Sigmoid colon (tissue), 7 donors: Measurements from ENCODE around the gene TEP1. TPM values are rescaled to one million over a fixed set of nuclear protein-coding genes. Genes with fewer than 3 reads are reported as not detected.

Experiments
- DNase-seq: peaks from one replicate; pipeline ENCODE4 v3.0.0-alpha.2; 2019
- H3K27ac ChIP-seq, 4 donors: fragments of 200-600 bp; sonication (generic); one replicate each; pipeline ENCODE4 v1.5.1; 2016 to 2019; ENCODE audit warnings: mild to moderate bottlenecking in 1 of 4
- H3K27me3 ChIP-seq, 3 donors: fragments of 200-600 bp; sonication (generic); one replicate each; pipeline ENCODE4 v1.5.1; 2019; ENCODE audit warnings: mild to moderate bottlenecking in 1 of 3
- H3K36me3 ChIP-seq, 4 donors: fragments of 200-600 bp; sonication (generic); one replicate each; pipeline ENCODE4 v1.5.1; 2016 to 2019
- H3K4me1 ChIP-seq, 4 donors: fragments of 200-600 bp; sonication (generic); one replicate each; pipeline ENCODE4 v1.5.1; 2017 to 2019
- H3K4me3 ChIP-seq, 4 donors: fragments of 200-600 bp; sonication (generic); one replicate each; pipeline ENCODE4 v1.5.1; 2017 to 2019; ENCODE audit warnings: mild to moderate bottlenecking in 2 of 4, moderate library complexity in 1 of 4
- H3K9me3 ChIP-seq, 4 donors: fragments of 200-600 bp in 3 of 4; sonication (generic) in 3 of 4; one replicate each; pipeline versions ENCODE4 v1.5.1 to v1.6.1; 2013 to 2019
- CTCF ChIP-seq, 4 experiments: fragments of 450-650 bp in 3 of 4; fragments of 200-600 bp in 1 of 4; IDR thresholded peaks; one replicate each; pipeline ENCODE4 v1.5.1; 2016 to 2019; ENCODE audit warnings: antibody characterized with exemption in 4 of 4, mild to moderate bottlenecking in 3 of 4, moderate library complexity in 2 of 4
- EP300 ChIP-seq, 4 donors: sonication (generic); formaldehyde crosslinking; IDR thresholded peaks; one replicate each; pipeline ENCODE4 v1.6.1; 2017; ENCODE audit warnings: antibody characterized with exemption in 4 of 4
- POLR2A ChIP-seq, 2 donors: fragments of 450-650 bp; IDR thresholded peaks; one replicate each; pipeline ENCODE4 v1.6.1; 2016; ENCODE audit warnings: antibody characterized with exemption in 2 of 2, mild to moderate bottlenecking in 2 of 2, moderate library complexity in 2 of 2
- POLR2AphosphoS5 ChIP-seq, 4 donors: sonication (generic); formaldehyde crosslinking; IDR thresholded peaks; one replicate each; pipeline ENCODE4 v1.6.1; 2017; ENCODE audit warnings: antibody characterized with exemption in 4 of 4
- WGBS, 2 donors: extraction: QIAGEN DNeasy Blood & Tissue Kit; methylation state at CpG; one replicate each; pipeline ENCODE4 v1.1.7; 2013; 5-methylcytosine and 5-hydroxymethylcytosine counted together
- intact Hi-C: fragments of 100-400 bp; cut with DNase I; formaldehyde crosslinking; loops from one replicate; pipeline ENCODE4 v1.15.1; 2023
- polyA plus RNA-seq, 3 donors: library from polyadenylated mRNA; stranded (reverse); fragments of 200-250 nt; gene quantifications; one replicate each; pipeline ENCODE4 v1.2.3, GENCODE V29; 2013
- total RNA-seq, 4 donors: library from RNA; depleted of rRNA; stranded (reverse); fragments of >200 nt; gene quantifications; one replicate each; pipeline ENCODE4 v1.1.0, GENCODE V29; 2016
- donor health status: healthy with polysubstance abuse.
- donor health status: Bipolar disorder and iron deficiency.
- donor health status: healthy.

TEP1 gene
- total and polyA plus RNA-seq, 7 donors: 12.7 to 43.7 (median 22.9) TPM

DNA sequence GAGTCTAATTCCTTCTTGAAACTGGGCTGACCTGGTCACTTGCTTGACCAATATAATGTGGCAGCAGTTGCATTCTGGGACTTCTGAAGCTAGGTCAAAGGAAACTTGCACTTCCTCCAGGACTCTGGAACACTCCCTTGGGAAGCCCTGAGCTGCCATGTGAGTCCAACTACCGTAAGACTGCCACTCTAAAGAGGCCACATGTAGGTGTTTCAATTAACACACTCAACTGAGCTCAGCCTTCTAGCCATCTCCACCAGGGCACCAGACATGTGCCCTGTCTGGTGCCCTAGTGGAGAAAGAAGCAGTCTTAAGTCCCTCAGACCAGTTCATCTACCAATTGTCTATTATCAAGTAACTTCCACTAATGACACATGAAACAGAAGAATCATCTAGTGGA lies 6.1 kb upstream of the TEP1 start:
- Histone ChIP-seq H3K9me3 (no peaks in the 10 kb centered on the region), H3K4me3 (no peak overlapping the region), H3K27me3 (no peaks in the 10 kb centered on the region), H3K36me3 (no peaks in the 10 kb centered on the region), H3K27ac (no peak overlapping the region), H3K4me1 (no peaks in the 10 kb centered on the region)
- intact Hi-C loops: no loop called here
- 35 to 47% methylated on average over 1 of the region's 1 CpG for WGBS, 2 donors
- DNase-seq: no peak
- no peak for TF ChIP-seq POLR2AphosphoS5 (IDR thresholded peaks at IDR 0.05)
- no peak for TF ChIP-seq CTCF (IDR thresholded peaks at IDR 0.05)
- TF ChIP-seq EP300 (IDR thresholded peaks at IDR 0.05): no peak
- TF ChIP-seq POLR2A (IDR thresholded peaks at IDR 0.05): no peak

DNA sequence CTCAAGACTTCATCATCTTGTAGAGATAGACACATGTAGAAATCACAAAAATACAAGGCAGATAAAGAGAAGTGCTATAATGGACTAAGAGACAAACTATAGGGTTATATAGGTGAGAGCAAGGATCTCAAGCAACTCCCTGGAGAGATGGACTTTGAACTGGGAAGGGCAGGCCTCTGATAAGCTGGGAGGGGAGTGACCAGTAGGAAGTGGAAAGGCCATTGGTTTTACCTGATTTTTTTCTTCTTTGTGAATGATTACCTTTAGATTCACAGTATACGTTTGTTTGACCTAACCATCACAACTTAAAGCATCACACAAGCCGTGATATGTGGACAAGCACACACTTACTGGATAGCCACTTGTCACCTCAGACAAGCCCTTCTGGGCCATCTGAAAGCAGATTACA lies 5.2 kb upstream of the TEP1 start:
- DNase-seq: no peak
- intact Hi-C loops: no loop called here
- TF ChIP-seq CTCF (IDR thresholded peaks at IDR 0.05) (no peak), POLR2AphosphoS5 (IDR thresholded peaks at IDR 0.05) (no peak), EP300 (IDR thresholded peaks at IDR 0.05) (no peak), POLR2A (IDR thresholded peaks at IDR 0.05) (peak in 1 of 2 donors; percentile 54)

GRCh38 chr14:20417250-20418186 lies 4.2 kb upstream of the TEP1 start:
- Histone ChIP-seq H3K9me3 (no peaks in the 10 kb centered on the region), H3K27ac (no peak overlapping the region), H3K36me3 (no peaks in the 10 kb centered on the region), H3K27me3 (no peaks in the 10 kb centered on the region), H3K4me3 (no peak overlapping the region), H3K4me1 (peaks cover 0 to 5% (median 2%) of the 10 kb centered on the region in 4 donors)
- WGBS, 2 donors: 15 to 52% methylated on average over 7 of the region's 7 CpGs
- DNase-seq: no peak
- intact Hi-C loops: no loop called here
- no peak for TF ChIP-seq CTCF (IDR thresholded peaks at IDR 0.05)
- TF ChIP-seq EP300 (IDR thresholded peaks at IDR 0.05): no peak

More for the DNA sequence above, 5.2 kb upstream of the TEP1 start:
- no peaks in the 10 kb centered on the region for H3K36me3 ChIP-seq
- H3K4me1 ChIP-seq: peaks cover 0 to 5% (median 2%) of the 10 kb centered on the region in 4 donors
- H3K9me3 ChIP-seq: no peaks in the 10 kb centered on the region
- 19 to 75% methylated on average over 2 of the region's 2 CpGs for WGBS, 2 donors
- H3K4me3 ChIP-seq: no peak overlapping the region
- H3K27ac ChIP-seq: no peak overlapping the region
- no peaks in the 10 kb centered on the region for H3K27me3 ChIP-seq

DNA sequence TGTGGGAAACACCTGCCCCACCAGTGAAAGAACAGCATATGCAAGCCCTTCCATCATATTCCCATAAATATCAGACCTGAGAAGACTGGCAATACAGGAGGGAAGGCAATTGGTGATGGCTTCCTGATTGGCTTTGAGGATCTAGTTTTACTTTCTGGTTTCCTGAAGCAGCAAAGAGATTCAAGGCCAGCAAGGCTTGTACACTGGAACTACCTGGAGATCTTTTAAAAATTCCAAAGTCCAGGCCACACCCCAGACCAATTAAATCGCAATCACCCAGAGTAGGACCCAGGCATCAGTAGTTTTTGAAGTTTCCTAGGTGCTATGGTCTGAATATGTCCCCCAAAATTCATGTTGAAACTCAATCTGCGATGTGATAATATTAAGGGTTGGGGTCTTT lies 2.9 kb upstream of the TEP1 start:
- TF ChIP-seq POLR2AphosphoS5 (IDR thresholded peaks at IDR 0.05) (no peak), CTCF (IDR thresholded peaks at IDR 0.05) (no peak), POLR2A (IDR thresholded peaks at IDR 0.05) (no peak), EP300 (IDR thresholded peaks at IDR 0.05) (no peak)
- peaks cover 0 to 17% (median 13%) of the 10 kb centered on the region in 4 donors for H3K4me1 ChIP-seq
- H3K36me3 ChIP-seq: no peaks in the 10 kb centered on the region
- H3K4me3 ChIP-seq: no peak overlapping the region
- H3K9me3 ChIP-seq: no peaks in the 10 kb centered on the region
- DNase-seq: no peak
- intact Hi-C loops: no loop called here
- peak overlapping the region in 2 of 4 donors; percentile 7 to 22 for H3K27ac ChIP-seq
- H3K27me3 ChIP-seq: no peaks in the 10 kb centered on the region
- 54 to 86% methylated on average over 2 of the region's 2 CpGs for WGBS, 2 donors
